GM23248 (cell line): ENCODE results near the gene EDAR.

Experiments
- EZH2 ChIP-seq: fragments of 200-600 bp; sonication (generic); IDR thresholded peaks from 2 replicates; pipeline ENCODE4 v1.6.1; 2018; ENCODE audit warnings: antibody characterized with exemption, mild to moderate bottlenecking; ENCODE audit not compliant: insufficient read depth, poor library complexity, severe bottlenecking
- EZH2phosphoT487 ChIP-seq: fragments of 200-600 bp; sonication (generic); IDR thresholded peaks from 2 replicates; pipeline ENCODE4 v1.6.1; 2018; ENCODE audit warnings: antibody characterized with exemption, moderate library complexity, mild to moderate bottlenecking, low read depth; ENCODE audit not compliant: insufficient read depth

DNA sequence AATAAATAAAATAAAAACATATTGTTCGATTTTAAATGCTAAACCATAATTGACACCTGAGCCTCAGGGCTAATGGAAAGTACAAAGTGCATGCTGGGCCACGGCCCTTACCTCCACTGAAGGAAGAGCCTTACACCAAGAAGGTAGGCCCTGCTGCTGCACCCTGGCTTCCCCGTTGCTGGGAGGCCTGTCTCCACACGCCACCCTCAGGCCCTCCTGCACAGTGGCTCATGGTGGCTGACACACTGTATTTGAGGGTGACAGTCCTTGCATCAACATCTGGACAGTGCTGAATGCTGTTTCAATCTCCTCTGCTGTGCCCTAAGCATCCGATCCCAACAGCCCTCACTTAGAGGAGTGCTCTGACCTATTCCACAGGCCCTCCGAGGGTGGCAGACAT lies 39.3 kb upstream of the EDAR start:
- TF ChIP-seq EZH2 (no peak), EZH2phosphoT487 (no peak)
